HG02642 (cell line): ENCODE results near the gene MEGF6.
"Not testable (repeated sequence)": the region's sequence is repeated elsewhere in the genome, so short reads cannot be mapped to it uniquely, and the experiment has no call there.

ENCODE experiments used
- ATAC-seq: cut with Tn5 transposase; IDR thresholded peaks from one replicate; pipeline ENCODE4 v1.9.1; 2021; ENCODE audit warnings: mild to moderate bottlenecking; ENCODE audit not compliant: unreplicated experiment, poor library complexity

The MEGF6 gene

GRCh38 chr1:3578906-3579305 lies 32.4 kb downstream of the MEGF6 start:
- ATAC-seq: no peak

GRCh38 chr1:3578433-3578805 lies 32.9 kb downstream of the MEGF6 start:
- no peak for ATAC-seq

- ATAC-seq: no peak
Measured at GRCh38 chr1:3577711-3578432, 33.4 kb downstream of the MEGF6 start.

GRCh38 chr1:3577300-3577699 lies 34.0 kb downstream of the MEGF6 start:
- ATAC-seq: no peak

- no peak for ATAC-seq
Measured at GRCh38 chr1:3575993-3576392, 35.3 kb downstream of the MEGF6 start.

- ATAC-seq: not testable (repeated sequence)
Measured at GRCh38 chr1:3575515-3575914, 35.8 kb downstream of the MEGF6 start.

- no peak for ATAC-seq
Measured at GRCh38 chr1:3573500-3573899, 37.8 kb downstream of the MEGF6 start.

GRCh38 chr1:3572638-3573037 lies 38.7 kb downstream of the MEGF6 start:
- ATAC-seq: not testable (repeated sequence)

- ATAC-seq: no peak
Measured at GRCh38 chr1:3571263-3571662, 40.0 kb downstream of the MEGF6 start.

- ATAC-seq: no peak
Measured at GRCh38 chr1:3570066-3570986, 41.0 kb downstream of the MEGF6 start.

GRCh38 chr1:3569436-3569835 lies 41.9 kb downstream of the MEGF6 start:
- no peak for ATAC-seq

- ATAC-seq: no peak
Measured at GRCh38 chr1:3568815-3569435, 42.4 kb downstream of the MEGF6 start.

- no peak for ATAC-seq
Measured at GRCh38 chr1:3566951-3567804, 44.1 kb downstream of the MEGF6 start.

GRCh38 chr1:3566003-3566885 lies 45.1 kb downstream of the MEGF6 start:
- ATAC-seq: no peak

GRCh38 chr1:3564921-3565831 lies 46.1 kb downstream of the MEGF6 start:
- no peak for ATAC-seq

GRCh38 chr1:3563610-3564009 lies 47.7 kb downstream of the MEGF6 start:
- ATAC-seq: no peak

- no peak for ATAC-seq
Measured at GRCh38 chr1:3563125-3563524, 48.2 kb downstream of the MEGF6 start.

- no peak for ATAC-seq
Measured at GRCh38 chr1:3562712-3563111, 48.6 kb downstream of the MEGF6 start.
